K562 treated with DMSO at 1 percent for 4 hours (cell line): ENCODE measurements around the gene VPS52. TPM values are rescaled to one million over a fixed set of nuclear protein-coding genes. Genes with fewer than 3 reads are reported as not detected.

Experiments
- total RNA-seq: library from RNA; unstranded; fragments of 300-600 nt; gene quantifications from 2 replicates; pipeline ENCODE4 v1.2.3, GENCODE V29; 2022; ENCODE audit not compliant: insufficient read depth

VPS52 gene, protein sequence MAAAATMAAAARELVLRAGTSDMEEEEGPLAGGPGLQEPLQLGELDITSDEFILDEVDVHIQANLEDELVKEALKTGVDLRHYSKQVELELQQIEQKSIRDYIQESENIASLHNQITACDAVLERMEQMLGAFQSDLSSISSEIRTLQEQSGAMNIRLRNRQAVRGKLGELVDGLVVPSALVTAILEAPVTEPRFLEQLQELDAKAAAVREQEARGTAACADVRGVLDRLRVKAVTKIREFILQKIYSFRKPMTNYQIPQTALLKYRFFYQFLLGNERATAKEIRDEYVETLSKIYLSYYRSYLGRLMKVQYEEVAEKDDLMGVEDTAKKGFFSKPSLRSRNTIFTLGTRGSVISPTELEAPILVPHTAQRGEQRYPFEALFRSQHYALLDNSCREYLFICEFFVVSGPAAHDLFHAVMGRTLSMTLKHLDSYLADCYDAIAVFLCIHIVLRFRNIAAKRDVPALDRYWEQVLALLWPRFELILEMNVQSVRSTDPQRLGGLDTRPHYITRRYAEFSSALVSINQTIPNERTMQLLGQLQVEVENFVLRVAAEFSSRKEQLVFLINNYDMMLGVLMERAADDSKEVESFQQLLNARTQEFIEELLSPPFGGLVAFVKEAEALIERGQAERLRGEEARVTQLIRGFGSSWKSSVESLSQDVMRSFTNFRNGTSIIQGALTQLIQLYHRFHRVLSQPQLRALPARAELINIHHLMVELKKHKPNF
- 25.9 and 40.7 TPM in 2 replicates for total RNA-seq

DNA sequence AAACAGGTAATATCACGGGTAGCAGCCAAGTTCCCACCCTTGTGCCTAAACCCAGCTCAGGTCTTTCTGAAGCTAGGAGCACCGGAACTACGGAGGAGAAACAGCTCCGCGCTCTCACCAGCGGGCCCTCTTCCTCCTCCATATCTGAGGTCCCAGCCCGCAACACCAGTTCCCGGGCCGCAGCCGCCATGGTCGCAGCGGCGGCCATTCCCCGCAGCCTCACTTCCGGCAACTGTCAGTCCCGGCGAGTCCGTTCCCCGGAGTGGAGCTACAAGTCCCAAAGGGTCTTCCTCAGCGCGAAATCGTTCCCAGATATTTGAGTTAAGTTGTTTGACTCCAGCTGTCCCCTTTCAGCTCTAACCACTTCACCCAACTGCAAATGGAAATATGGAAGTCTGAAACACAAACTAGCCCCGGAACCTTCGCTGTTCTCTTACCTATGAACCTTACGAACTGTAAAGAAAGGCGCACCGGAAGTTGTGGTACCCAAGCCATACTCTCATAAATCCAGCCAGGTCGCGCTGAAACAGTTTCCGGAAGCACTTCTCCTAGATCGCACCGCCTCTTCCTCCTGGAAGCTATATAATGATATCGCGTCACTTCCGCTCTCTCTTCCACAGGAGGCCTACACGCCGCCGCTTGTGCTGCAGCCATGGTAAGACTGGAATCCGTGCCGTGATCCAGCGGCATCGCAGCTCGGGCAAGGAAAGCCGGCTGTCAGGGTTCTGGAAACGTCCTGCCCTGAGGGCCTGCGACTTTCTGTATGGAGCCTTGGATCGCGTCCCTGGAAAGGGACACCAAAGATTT lies at the start of gene VPS52, which contains the start of gene RPS18:
Gene VPS52 (minus strand): TSS at position 409 of the 807 bp plus-strand sequence. CDS start 201 bp downstream, at position 208.
Gene RPS18 (plus strand): TSS at position 608 of the 807 bp plus-strand sequence. CDS start 45 bp downstream, at position 653.

DNA sequence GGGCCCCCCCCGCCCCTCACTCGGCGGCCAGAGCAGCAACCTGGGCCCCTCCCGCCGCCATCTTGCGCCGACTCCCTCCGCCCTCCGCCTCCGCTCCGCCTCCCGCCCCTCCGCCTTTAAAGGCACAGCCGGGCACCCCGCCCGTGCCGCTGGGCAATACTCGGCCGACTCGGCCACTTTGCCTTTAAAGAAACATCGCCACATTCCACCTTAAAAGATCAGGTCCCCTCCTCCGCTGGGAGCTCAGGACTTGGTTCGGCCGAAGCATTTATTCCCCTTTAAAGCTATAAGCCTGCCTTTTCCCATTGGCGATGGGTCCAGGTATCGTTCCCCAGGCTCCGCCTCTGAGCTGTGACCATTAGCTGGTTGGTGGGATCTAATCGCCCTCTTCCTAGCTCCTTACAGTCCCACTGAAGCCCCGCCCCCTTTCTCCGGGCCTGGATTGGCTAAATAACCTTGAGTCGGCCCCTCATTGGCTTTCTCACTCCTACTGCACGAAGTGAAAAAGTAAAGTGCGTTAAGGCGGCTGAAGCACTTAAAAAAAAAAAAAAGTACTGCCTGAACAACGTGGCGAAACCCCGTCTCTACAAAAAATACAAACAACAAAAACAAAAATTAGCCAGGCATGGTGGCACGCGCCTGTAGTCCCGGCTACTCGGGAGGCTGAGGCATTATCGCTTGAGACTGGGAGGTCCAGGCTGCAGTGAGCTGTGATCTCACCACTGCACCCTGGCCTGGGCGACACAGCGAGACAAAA lies 46.2 kb upstream of the VPS52 start, which contains the start of gene ZBTB22:
Gene ZBTB22 (minus strand): TSS at position 76 of the 757 bp plus-strand sequence. CDS start 828 bp downstream, outside the sequence.

DNA sequence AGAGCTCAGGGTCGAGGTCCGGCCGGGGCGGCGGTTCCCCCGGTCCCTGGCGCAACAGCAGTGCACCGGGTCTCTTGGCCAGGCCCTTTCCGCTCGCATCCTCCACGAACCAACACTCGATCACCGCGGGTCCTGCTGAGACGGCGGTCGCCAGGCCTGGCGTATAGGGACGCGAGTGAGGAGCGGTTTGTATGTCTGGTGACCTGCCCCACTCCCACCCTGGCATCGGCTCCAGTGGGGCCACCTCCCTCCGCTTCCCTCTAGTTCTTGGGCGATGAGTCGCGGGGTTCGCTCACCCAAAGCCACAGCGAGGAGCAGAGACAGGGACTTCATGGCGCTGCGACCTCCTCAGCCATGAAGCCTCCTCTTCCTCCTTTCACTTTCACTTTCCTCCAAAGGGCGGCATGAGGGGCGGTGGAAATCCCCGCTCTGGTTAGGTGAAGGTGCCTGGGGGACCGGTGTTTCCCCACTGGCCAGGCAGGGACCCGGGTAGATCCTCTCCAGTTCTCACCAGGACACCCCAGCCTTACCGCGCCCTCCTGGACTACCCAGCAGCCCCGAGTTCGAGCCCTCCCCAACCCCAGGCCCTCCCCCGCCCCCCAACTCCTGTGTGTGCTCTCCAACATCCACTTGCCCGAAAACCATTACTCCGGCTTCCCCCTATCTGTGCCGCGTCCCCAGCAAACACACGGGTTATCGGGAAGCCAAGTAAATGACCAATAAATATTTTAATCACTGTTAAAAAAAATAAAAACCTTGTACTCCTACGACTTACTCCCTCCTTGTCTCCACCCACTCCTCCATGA lies 42.2 kb upstream of the VPS52 start, which contains the start of gene TAPBP:
Gene TAPBP (minus strand): TSS at position 370 of the 806 bp plus-strand sequence. CDS start 37 bp downstream, at position 333.

GRCh38 chr6:33298773-33299236 lies 27.1 kb upstream of the VPS52 start, which contains the start of gene RGL2:
Gene RGL2, minus strand, starts transcription at chr6:33298942. Its CDS starts 332 bp downstream, at chr6:33298610.

DNA sequence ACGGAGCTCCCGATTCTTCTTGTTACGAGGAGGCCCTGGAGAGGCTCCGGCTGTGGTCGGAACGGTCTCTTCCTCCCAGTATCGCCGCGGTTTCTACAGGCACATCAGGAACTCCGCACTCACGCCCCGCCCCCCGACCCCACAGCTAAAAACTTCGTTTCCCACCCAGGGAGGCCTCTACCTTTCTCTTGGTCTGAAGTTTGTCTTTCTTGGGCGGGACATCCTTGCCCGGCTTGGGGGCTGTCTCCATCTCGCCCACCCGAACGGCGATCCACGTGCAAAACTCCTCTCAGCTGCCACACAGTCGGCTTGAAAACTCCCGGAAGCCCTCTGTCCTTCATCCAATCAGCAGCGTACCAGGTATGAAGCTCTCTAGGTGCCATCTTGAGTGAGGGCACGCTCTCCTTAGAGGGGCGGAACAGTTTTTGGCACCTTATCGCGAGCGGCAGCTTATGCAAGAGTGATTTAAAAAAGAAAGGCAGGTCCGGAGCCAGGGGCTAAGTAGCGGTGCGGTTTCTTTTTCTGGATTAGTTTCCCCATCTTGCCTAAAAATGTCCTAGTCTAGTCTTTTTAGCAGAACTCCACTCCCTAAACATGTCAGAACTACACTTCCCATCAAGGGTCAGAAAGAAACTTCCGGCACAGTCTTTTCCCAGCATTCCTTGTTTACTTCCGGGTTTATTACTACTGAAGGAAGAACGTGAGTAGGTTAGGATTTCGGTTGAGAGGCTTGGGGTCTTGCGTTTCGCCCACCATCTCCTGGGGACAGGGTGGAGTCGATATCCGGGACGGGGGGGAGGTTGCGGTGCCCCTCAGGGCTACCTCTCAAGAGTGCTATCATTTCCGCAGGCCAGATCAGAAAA lies 17.5 kb upstream of the VPS52 start, which contains the start of the genes PFDN6 and WDR46:
Gene PFDN6 (plus strand): TSS at position 681 of the 863 bp plus-strand sequence. CDS start 256 bp downstream, outside the sequence.
Gene WDR46 (minus strand): TSS at position 319 of the 863 bp plus-strand sequence. CDS start 69 bp downstream, at position 250.

GRCh38 chr6:33276864-33277662 lies 5.4 kb upstream of the VPS52 start, which contains the start of gene B3GALT4:
Gene B3GALT4, plus strand, starts transcription at chr6:33277123. Its CDS starts 297 bp downstream, at chr6:33277420.

DNA sequence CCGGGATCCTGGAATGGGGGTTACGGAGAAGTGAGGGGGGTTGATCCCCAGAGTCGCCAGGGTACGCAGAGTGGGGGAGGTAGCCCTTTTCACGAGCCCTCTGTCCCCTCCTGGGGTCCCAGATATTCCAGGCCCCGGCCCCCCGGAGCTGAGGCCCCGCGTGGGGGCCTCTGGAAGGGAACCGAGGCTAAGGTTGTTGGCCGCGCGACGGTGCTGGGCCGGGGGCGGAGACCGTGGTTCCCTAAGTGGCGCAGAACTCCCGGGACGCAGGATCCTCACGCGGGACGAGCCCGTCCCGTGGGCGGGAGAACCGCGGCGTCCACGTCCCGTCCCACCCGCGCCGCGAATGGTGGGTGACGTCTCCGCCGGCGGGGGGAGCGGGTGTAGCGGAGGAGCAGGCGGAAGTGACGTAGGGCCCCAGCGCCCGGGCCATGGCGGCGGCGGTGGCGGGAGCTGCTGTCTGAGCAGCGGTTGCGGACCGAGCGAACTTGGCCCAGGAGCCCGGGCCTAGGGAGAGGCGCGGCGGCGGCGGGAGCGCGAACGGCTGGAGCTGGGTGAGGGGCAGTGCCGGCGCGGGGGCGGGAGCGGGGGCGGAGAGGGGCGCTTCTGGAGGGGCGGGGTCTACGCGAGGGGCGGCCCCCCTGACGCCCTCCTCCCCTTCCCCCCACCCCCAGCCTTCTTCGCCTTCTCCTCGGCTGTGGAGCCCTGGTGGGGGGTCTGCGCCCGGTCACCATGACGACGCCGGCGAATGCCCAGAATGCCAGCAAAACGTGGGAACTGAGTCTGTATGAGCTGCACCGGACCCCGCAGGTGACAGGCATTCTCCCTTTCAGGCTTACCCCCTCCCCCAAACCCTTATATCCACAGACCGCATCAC lies 63.3 kb downstream of the VPS52 start, which contains the start of gene RING1:
Gene RING1 (plus strand): TSS at position 410 of the 877 bp plus-strand sequence. CDS start 323 bp downstream, at position 733.

GRCh38 chr6:33204415-33205190 lies 67.1 kb downstream of the VPS52 start, which contains the start of gene HSD17B8:
Gene HSD17B8, plus strand, starts transcription at chr6:33204655. Its CDS starts 14 bp downstream, at chr6:33204669.

Other genes with a start within 250 kb of the VPS52 start
- not detected in 2 replicates for gene HLA-DPA1, start 198.2 kb downstream of the VPS52 start, total RNA-seq
- gene HLA-DPB1, start 195.9 kb downstream of the VPS52 start, total RNA-seq: not detected in 2 replicates
- 0.17 and 0.19 TPM in 2 replicates for gene COL11A2, start 79.4 kb downstream of the VPS52 start, total RNA-seq
- 26.4 and 32.8 TPM in 2 replicates for gene RXRB, start 71.2 kb downstream of the VPS52 start, total RNA-seq
- gene SLC39A7, start 71.0 kb downstream of the VPS52 start, total RNA-seq: 148 and 178 TPM in 2 replicates
- 10.2 and 19.0 TPM in 2 replicates for gene HSD17B8, start 67.2 kb downstream of the VPS52 start, total RNA-seq
- 48.6 and 58.0 TPM in 2 replicates for gene RING1, start 63.4 kb downstream of the VPS52 start, total RNA-seq
- 12,597 and 13,607 TPM in 2 replicates for gene RPS18, start 199 bp upstream of the VPS52 start, total RNA-seq
- gene B3GALT4, start 5.2 kb upstream of the VPS52 start, total RNA-seq: 0.64 and 1.3 TPM in 2 replicates
- gene WDR46, start 17.4 kb upstream of the VPS52 start, total RNA-seq: 53.8 and 54.5 TPM in 2 replicates
- gene PFDN6, start 17.7 kb upstream of the VPS52 start, total RNA-seq: 155 and 182 TPM in 2 replicates
- gene RGL2, start 27.1 kb upstream of the VPS52 start, total RNA-seq: 31.0 and 34.6 TPM in 2 replicates
- 141 and 157 TPM in 2 replicates for gene TAPBP, start 42.2 kb upstream of the VPS52 start, total RNA-seq
- 6.4 and 8.1 TPM in 2 replicates for gene ZBTB22, start 45.9 kb upstream of the VPS52 start, total RNA-seq
- gene DAXX, start 51.1 kb upstream of the VPS52 start, total RNA-seq: 48.7 and 57.6 TPM in 2 replicates
- gene KIFC1, start 119.9 kb upstream of the VPS52 start, total RNA-seq: 83.0 and 95.7 TPM in 2 replicates
- 62.6 and 67.2 TPM in 2 replicates for gene PHF1, start 139.1 kb upstream of the VPS52 start, total RNA-seq
- 395 and 427 TPM in 2 replicates for gene CUTA, start 146.2 kb upstream of the VPS52 start, total RNA-seq
- 6.6 and 10.9 TPM in 2 replicates for gene SYNGAP1, start 148.2 kb upstream of the VPS52 start, total RNA-seq
- gene ZBTB9, start 182.7 kb upstream of the VPS52 start, total RNA-seq: 10.4 and 11.8 TPM in 2 replicates